Tibial nerve (tissue), 4 donors: ENCODE results near the gene SNRK. TPM values are rescaled to one million over a fixed set of nuclear protein-coding genes. Genes with fewer than 3 reads are reported as not detected.

Experiments
- DNase-seq, 2 donors: peaks; one replicate each; pipeline ENCODE4 v3.0.0-alpha.2; 2019; ENCODE audit warnings: low spot score in 2 of 2
- H3K27ac ChIP-seq, 4 donors: fragments of 200-600 bp; sonication (generic) in 3 of 4; one replicate each; pipeline ENCODE4 v1.5.1; 2017 to 2019; ENCODE audit warnings: mild to moderate bottlenecking in 1 of 4
- H3K27me3 ChIP-seq, 2 donors: fragments of 200-600 bp; sonication (generic) in 1 of 2; one replicate each; pipeline versions ENCODE4 v1.5.1 to v1.6.0; 2017 to 2019
- H3K36me3 ChIP-seq, 3 donors: fragments of 200-600 bp; sonication (generic); one replicate each; pipeline ENCODE4 v1.5.1; 2018 to 2019
- H3K4me1 ChIP-seq, 4 donors: fragments of 200-600 bp; sonication (generic) in 3 of 4; one replicate each; pipeline ENCODE4 v1.5.1; 2017 to 2019
- H3K4me3 ChIP-seq, 4 donors: fragments of 200-600 bp; sonication (generic) in 3 of 4; one replicate each; pipeline ENCODE4 v1.5.1; 2017 to 2019; ENCODE audit warnings: mild to moderate bottlenecking in 1 of 4, moderate library complexity in 1 of 4
- H3K9me3 ChIP-seq, 4 donors: fragments of 200-600 bp; sonication (generic) in 3 of 4; one replicate each; pipeline ENCODE4 v1.5.1; 2017 to 2019
- CTCF ChIP-seq, 5 experiments: fragments of 200-600 bp in 3 of 5; fragments of 450-650 bp in 2 of 5; sonication (generic) in 3 of 5; IDR thresholded peaks; one replicate each; pipeline ENCODE4 v1.5.1; 2016 to 2019; ENCODE audit warnings: antibody characterized with exemption in 5 of 5, mild to moderate bottlenecking in 3 of 5, moderate library complexity in 2 of 5
- EP300 ChIP-seq, 2 donors: sonication (generic); formaldehyde crosslinking; IDR thresholded peaks; one replicate each; pipeline ENCODE4 v1.6.1; 2017; ENCODE audit warnings: antibody characterized with exemption in 2 of 2, mild to moderate bottlenecking in 1 of 2
- POLR2A ChIP-seq, 2 donors: fragments of 450-650 bp; IDR thresholded peaks; one replicate each; pipeline ENCODE4 v1.6.1; 2017; ENCODE audit warnings: antibody characterized with exemption in 2 of 2, mild to moderate bottlenecking in 2 of 2, moderate library complexity in 2 of 2
- WGBS, 2 donors: methylation state at CpG; one replicate each; pipeline ENCODE4 v1.1.5; 2018; 5-methylcytosine and 5-hydroxymethylcytosine counted together
- total RNA-seq, 4 donors: library from RNA; depleted of rRNA; stranded (reverse); fragments of >200 nt; gene quantifications; one replicate each; pipeline ENCODE4 v1.1.0, GENCODE V29; 2016

Gene SNRK
- total RNA-seq, 4 donors from 2014 or later, result 59.6 to 83.1 (median 73.7) TPM

GRCh38 chr3:43362183-43362582 lies 75.8 kb downstream of the SNRK start:
- WGBS, 2 donors, result 95 to 100% methylated on average over 3 of the region's 4 CpGs
- H3K27ac ChIP-seq, result no peak overlapping the region
- peaks cover 0 to 21% (median 0%) of the 10 kb centered on the region in 4 donors for H3K4me1 ChIP-seq
- DNase-seq, result no peak
- H3K4me3 ChIP-seq, result no peak overlapping the region
- peaks cover 0 to 28% (median 0%) of the 10 kb centered on the region in 3 donors for H3K36me3 ChIP-seq
- H3K27me3 ChIP-seq, result no peaks in the 10 kb centered on the region
- TF ChIP-seq EP300 (IDR thresholded peaks at IDR 0.05) (no peak), POLR2A (IDR thresholded peaks at IDR 0.05) (no peak), CTCF (IDR thresholded peaks at IDR 0.05) (no peak)
- peaks cover 0 to 12% (median 0%) of the 10 kb centered on the region in 4 donors for H3K9me3 ChIP-seq

- Histone ChIP-seq H3K27ac (no peak overlapping the region), H3K4me3 (no peak overlapping the region), H3K4me1 (peaks cover 0 to 23% (median 0%) of the 10 kb centered on the region in 4 donors), H3K36me3 (peaks cover 0 to 30% (median 0%) of the 10 kb centered on the region in 3 donors), H3K27me3 (no peaks in the 10 kb centered on the region), H3K9me3 (peaks cover 0 to 4% (median 0%) of the 10 kb centered on the region in 4 donors)
- TF ChIP-seq POLR2A (IDR thresholded peaks at IDR 0.05), result no peak
- TF ChIP-seq CTCF (IDR thresholded peaks at IDR 0.05), result no peak
- TF ChIP-seq EP300 (IDR thresholded peaks at IDR 0.05), result no peak
- DNase-seq, result no peak
- 86 to 95% methylated on average over 6 of the region's 6 CpGs for WGBS, 2 donors
These were observed 76.6 kb downstream of the SNRK start for GRCh38 chr3:43362961-43363360.

GRCh38 chr3:43363621-43364266 lies 77.4 kb downstream of the SNRK start:
- Histone ChIP-seq H3K27me3 (no peaks in the 10 kb centered on the region), H3K27ac (no peak overlapping the region), H3K9me3 (peaks cover 0 to 3% (median 0%) of the 10 kb centered on the region in 4 donors), H3K36me3 (peaks cover 0 to 30% (median 0%) of the 10 kb centered on the region in 3 donors), H3K4me1 (peaks cover 0 to 23% (median 0%) of the 10 kb centered on the region in 4 donors), H3K4me3 (no peak overlapping the region)
- 76 to 77% methylated on average over 3 to 26 of the region's 26 CpGs for whole genome bisulfite sequencing, 2 donors
- no peak for DNase-seq
- TF ChIP-seq EP300 (IDR thresholded peaks at IDR 0.05) (no peak), POLR2A (IDR thresholded peaks at IDR 0.05) (no peak), CTCF (IDR thresholded peaks at IDR 0.05) (no peak)

- Histone ChIP-seq H3K36me3 (peaks cover 0 to 30% (median 0%) of the 10 kb centered on the region in 3 donors), H3K9me3 (peaks cover 0 to 3% (median 0%) of the 10 kb centered on the region in 4 donors), H3K27ac (no peak overlapping the region), H3K4me1 (peaks cover 0 to 23% (median 0%) of the 10 kb centered on the region in 4 donors), H3K4me3 (no peak overlapping the region), H3K27me3 (no peaks in the 10 kb centered on the region)
- 89 to 95% methylated on average over 14 of the region's 14 CpGs for WGBS, 2 donors
- DNase-seq, result no peak
- TF ChIP-seq CTCF (IDR thresholded peaks at IDR 0.05), result no peak
- TF ChIP-seq EP300 (IDR thresholded peaks at IDR 0.05), result no peak
- no peak for TF ChIP-seq POLR2A (IDR thresholded peaks at IDR 0.05)
These were observed 78.2 kb downstream of the SNRK start for GRCh38 chr3:43364494-43364893.

GRCh38 chr3:43364926-43365325 lies 78.6 kb downstream of the SNRK start:
- H3K27ac ChIP-seq, result no peak overlapping the region
- DNase-seq, result no peak

More at GRCh38 chr3:43364926-43365325, 78.6 kb downstream of the SNRK start:
- H3K36me3 ChIP-seq, result peaks cover 0 to 30% (median 0%) of the 10 kb centered on the region in 3 donors
- H3K4me1 ChIP-seq, result peaks cover 0 to 23% (median 0%) of the 10 kb centered on the region in 4 donors
- peaks cover 0 to 3% (median 0%) of the 10 kb centered on the region in 4 donors for H3K9me3 ChIP-seq
- H3K4me3 ChIP-seq, result no peak overlapping the region
- TF ChIP-seq EP300 (IDR thresholded peaks at IDR 0.05), result no peak
- WGBS, 2 donors, result 92 to 94% methylated on average over 14 of the region's 14 CpGs
- H3K27me3 ChIP-seq, result no peaks in the 10 kb centered on the region
